ENCODE measurements around the gene PFDN4. TPM values are rescaled to one million over a fixed set of nuclear protein-coding genes. Genes with fewer than 3 reads are reported as not detected.

The PFDN4 gene
- total RNA-seq, 4 donors from 2014 or later = 60.0 to 108 (median 85.1) TPM

DNA sequence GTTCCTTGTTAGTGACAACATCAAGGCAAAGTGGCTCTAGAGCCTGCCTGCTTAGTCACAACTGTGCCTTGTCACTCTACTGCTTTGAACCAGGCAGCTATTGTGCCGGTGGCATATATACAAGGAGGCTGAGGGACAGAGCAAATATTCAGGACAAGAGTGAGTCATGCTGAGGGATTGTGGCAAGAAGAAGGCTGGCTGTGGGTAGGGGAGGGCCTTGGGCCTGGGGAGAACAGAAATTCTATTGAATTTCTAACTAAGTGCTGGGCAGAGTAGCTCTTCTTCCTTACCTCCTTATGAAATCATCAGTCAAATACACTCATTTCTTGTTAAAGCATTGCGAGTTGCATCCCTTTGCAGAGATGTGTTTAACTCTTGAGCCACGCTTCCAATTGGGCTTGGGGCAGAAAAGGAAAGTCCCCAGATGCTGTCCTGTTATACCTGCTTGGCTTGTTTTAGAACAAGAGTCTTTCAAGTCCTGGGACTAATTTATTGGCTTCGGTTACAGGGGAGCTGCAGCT is 59.7 kb downstream of the PFDN4 start:
- Histone ChIP-seq H3K36me3 (no peaks in the 10 kb centered on the region), H3K4me3 (no peak overlapping the region), H3K4me1 (peaks cover 0 to 24% (median 7%) of the 10 kb centered on the region in 4 donors), H3K9me3 (no peaks in the 10 kb centered on the region), H3K27me3 (no peaks in the 10 kb centered on the region), H3K27ac (peak overlapping the region in 2 of 4 donors; percentile 23 to 70)
- DNase-seq (ENCODE audit: low spot score in 2 of 2) = no peak
- no peak for TF ChIP-seq POLR2A (IDR thresholded peaks at IDR 0.05)
- 50 to 60% methylated on average over 4 of the region's 4 CpGs for WGBS, 2 donors

DNA sequence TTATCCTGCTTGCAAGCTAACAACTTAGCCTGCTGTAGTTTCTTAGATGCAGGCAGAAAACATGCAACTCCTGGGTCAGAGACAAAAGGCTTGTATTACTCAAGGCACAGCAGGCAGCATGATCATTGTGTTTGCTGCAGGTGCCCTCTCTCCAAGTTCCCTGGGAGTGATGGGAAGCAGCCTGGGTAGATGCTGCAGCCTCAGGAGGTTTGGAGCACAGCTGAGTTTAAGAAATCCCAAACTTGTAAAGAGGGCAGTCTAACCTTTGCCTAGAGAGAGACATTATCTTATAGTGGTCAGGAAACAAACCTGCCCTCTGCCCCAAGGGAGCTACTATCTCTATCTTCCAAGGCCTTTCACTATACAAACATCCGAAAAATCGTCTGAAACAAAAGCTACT is 61.1 kb downstream of the PFDN4 start:
- Histone ChIP-seq H3K9me3 (no peaks in the 10 kb centered on the region), H3K27me3 (no peaks in the 10 kb centered on the region), H3K4me3 (no peak overlapping the region), H3K36me3 (no peaks in the 10 kb centered on the region), H3K4me1 (peaks cover 0 to 24% (median 7%) of the 10 kb centered on the region in 4 donors), H3K27ac (no peak overlapping the region)
- DNase-seq (ENCODE audit: low spot score in 2 of 2) = no peak
- 37 to 41% methylated on average over 2 of the region's 2 CpGs for WGBS, 2 donors
- TF ChIP-seq, protein P1, sequence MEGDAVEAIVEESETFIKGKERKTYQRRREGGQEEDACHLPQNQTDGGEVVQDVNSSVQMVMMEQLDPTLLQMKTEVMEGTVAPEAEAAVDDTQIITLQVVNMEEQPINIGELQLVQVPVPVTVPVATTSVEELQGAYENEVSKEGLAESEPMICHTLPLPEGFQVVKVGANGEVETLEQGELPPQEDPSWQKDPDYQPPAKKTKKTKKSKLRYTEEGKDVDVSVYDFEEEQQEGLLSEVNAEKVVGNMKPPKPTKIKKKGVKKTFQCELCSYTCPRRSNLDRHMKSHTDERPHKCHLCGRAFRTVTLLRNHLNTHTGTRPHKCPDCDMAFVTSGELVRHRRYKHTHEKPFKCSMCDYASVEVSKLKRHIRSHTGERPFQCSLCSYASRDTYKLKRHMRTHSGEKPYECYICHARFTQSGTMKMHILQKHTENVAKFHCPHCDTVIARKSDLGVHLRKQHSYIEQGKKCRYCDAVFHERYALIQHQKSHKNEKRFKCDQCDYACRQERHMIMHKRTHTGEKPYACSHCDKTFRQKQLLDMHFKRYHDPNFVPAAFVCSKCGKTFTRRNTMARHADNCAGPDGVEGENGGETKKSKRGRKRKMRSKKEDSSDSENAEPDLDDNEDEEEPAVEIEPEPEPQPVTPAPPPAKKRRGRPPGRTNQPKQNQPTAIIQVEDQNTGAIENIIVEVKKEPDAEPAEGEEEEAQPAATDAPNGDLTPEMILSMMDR (IDR thresholded peaks at IDR 0.05) = no peak
- TF ChIP-seq POLR2A (IDR thresholded peaks at IDR 0.05) (no peak), EP300 (IDR thresholded peaks at IDR 0.05) (no peak)

Other genes starting within 250 kb of the PFDN4 start
- 10 to 100 TPM; 34.8 to 59.6 (median 47.1) TPM for gene BCAS1, start 137.5 kb upstream of the PFDN4 start, total RNA-seq
- not detected for gene CYP24A1, start 34.1 kb upstream of the PFDN4 start, total RNA-seq

Measured in tibial nerve (tissue), 4 donors.